ENCODE measurements around the gene TARS2. TPM values are rescaled to one million over a fixed set of nuclear protein-coding genes. Genes with fewer than 3 reads are reported as not detected.
A peak's percentile ranks its signal among the peaks of the same experiment; 100 is the strongest.

Gene TARS2
- total and polyA plus RNA-seq, 2 of the 13 experiments (the other 11 are each of a cell fraction or from before 2014, with no cell fraction given) = 21.3 to 22.8 TPM

DNA sequence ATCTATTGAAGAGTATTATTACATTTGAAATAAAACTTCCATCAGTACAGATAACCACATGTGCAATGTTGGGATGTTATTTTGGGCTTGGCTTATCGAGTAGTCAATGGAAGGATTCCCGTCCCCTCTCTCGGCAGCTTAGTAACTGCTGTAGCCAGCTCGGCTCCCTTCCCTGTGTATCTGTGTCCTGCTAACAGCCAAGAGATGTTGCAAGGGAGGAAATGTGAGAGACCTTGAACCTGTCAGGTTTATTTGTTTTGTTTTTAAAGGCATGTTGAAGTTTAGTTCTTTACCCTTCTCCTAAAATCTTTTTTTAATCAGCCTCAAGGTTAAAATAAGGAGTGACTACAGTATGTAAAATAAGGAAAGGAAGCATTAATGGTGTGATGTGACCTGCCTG, 13.6 kb upstream of the TARS2 start (continued):
- TF ChIP-seq, protein P1, sequence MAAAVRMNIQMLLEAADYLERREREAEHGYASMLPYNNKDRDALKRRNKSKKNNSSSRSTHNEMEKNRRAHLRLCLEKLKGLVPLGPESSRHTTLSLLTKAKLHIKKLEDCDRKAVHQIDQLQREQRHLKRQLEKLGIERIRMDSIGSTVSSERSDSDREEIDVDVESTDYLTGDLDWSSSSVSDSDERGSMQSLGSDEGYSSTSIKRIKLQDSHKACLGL (CRISPR knock-in tag; IDR thresholded peaks at IDR 0.05) = no peak
- TF ChIP-seq, protein P2, sequence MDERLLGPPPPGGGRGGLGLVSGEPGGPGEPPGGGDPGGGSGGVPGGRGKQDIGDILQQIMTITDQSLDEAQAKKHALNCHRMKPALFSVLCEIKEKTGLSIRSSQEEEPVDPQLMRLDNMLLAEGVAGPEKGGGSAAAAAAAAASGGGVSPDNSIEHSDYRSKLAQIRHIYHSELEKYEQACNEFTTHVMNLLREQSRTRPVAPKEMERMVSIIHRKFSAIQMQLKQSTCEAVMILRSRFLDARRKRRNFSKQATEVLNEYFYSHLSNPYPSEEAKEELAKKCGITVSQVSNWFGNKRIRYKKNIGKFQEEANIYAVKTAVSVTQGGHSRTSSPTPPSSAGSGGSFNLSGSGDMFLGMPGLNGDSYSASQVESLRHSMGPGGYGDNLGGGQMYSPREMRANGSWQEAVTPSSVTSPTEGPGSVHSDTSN (CRISPR knock-in tag; IDR thresholded peaks at IDR 0.05) = 0 out of 2 replicates have a peak, but pooled peaks have one; percentile 44
- TF ChIP-seq NBN (conservative IDR thresholded peaks at IDR 0.05) = no peak
- TF ChIP-seq, protein P3, sequence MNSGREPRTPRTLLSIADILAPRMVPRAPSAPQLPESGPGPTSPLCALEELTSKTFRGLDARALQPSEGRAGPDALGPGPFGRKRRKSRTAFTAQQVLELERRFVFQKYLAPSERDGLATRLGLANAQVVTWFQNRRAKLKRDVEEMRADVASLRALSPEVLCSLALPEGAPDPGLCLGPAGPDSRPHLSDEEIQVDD (CRISPR knock-in tag; IDR thresholded peaks at IDR 0.05; ENCODE audit: borderline replicate concordance) = no peak
- peak; percentile 87 for TF ChIP-seq TEAD3 (CRISPR knock-in tag; optimal IDR thresholded peaks at IDR 0.05; ENCODE audit: borderline replicate concordance)
- TF ChIP-seq NRL (CRISPR knock-in tag; IDR thresholded peaks at IDR 0.05; ENCODE audit: borderline replicate concordance) = no peak
- TF ChIP-seq, protein P4, sequence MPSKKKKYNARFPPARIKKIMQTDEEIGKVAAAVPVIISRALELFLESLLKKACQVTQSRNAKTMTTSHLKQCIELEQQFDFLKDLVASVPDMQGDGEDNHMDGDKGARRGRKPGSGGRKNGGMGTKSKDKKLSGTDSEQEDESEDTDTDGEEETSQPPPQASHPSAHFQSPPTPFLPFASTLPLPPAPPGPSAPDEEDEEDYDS (CRISPR knock-in tag; IDR thresholded peaks at IDR 0.05) = peak; percentile 41; the same call in 1 of the 2 replicates
- peak; percentile 87; the same call in 1 of the 2 replicates for TF ChIP-seq MEIS2 (CRISPR knock-in tag; IDR thresholded peaks at IDR 0.05)
- TF ChIP-seq, protein P5, sequence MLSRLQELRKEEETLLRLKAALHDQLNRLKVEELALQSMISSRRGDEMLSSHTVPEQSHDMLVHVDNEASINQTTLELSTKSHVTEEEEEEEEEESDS (CRISPR knock-in tag; IDR thresholded peaks at IDR 0.05; ENCODE audit: borderline replicate concordance) = no peak
- TF ChIP-seq ZNF350 (CRISPR knock-in tag; IDR thresholded peaks at IDR 0.05; ENCODE audit: borderline replicate concordance, low read depth) = no peak
- no peak; the same call in 1 of the 2 replicates for TF ChIP-seq YEATS2 (CRISPR knock-in tag; IDR thresholded peaks at IDR 0.05; ENCODE audit: borderline replicate concordance)
- TF ChIP-seq ZSCAN9 (CRISPR knock-in tag; IDR thresholded peaks at IDR 0.05; ENCODE audit: borderline replicate concordance) = no peak
- TF ChIP-seq NCOA2 (CRISPR knock-in tag; IDR thresholded peaks at IDR 0.05) = peak; percentile 96
- 0 out of 2 replicates have a peak, but pooled peaks have one; percentile 35 for TF ChIP-seq CCDC6 (CRISPR knock-in tag; IDR thresholded peaks at IDR 0.05)
- TF ChIP-seq NFIB (CRISPR knock-in tag; IDR thresholded peaks at IDR 0.05; ENCODE audit: borderline replicate concordance) = no peak
- TF ChIP-seq ZNF292 (CRISPR knock-in tag; IDR thresholded peaks at IDR 0.05; ENCODE audit: borderline replicate concordance, low read depth) = peak; percentile 76; the same call in 1 of the 2 replicates
- TF ChIP-seq, protein P6, sequence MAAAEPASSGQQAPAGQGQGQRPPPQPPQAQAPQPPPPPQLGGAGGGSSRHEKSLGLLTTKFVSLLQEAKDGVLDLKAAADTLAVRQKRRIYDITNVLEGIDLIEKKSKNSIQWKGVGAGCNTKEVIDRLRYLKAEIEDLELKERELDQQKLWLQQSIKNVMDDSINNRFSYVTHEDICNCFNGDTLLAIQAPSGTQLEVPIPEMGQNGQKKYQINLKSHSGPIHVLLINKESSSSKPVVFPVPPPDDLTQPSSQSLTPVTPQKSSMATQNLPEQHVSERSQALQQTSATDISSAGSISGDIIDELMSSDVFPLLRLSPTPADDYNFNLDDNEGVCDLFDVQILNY (CRISPR knock-in tag; conservative IDR thresholded peaks at IDR 0.05) = no peak
- TF ChIP-seq, protein P7, sequence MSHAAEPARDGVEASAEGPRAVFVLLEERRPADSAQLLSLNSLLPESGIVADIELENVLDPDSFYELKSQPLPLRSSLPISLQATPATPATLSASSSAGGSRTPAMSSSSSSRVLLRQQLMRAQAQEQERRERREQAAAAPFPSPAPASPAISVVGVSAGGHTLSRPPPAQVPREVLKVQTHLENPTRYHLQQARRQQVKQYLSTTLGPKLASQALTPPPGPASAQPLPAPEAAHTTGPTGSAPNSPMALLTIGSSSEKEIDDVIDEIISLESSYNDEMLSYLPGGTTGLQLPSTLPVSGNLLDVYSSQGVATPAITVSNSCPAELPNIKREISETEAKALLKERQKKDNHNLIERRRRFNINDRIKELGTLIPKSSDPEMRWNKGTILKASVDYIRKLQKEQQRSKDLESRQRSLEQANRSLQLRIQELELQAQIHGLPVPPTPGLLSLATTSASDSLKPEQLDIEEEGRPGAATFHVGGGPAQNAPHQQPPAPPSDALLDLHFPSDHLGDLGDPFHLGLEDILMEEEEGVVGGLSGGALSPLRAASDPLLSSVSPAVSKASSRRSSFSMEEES (CRISPR knock-in tag; IDR thresholded peaks at IDR 0.05) = 0 out of 2 replicates have a peak, but pooled peaks have one; percentile 36
- no peak for TF ChIP-seq SCMH1 (CRISPR knock-in tag; IDR thresholded peaks at IDR 0.05; ENCODE audit: borderline replicate concordance)
- TF ChIP-seq, protein P8, sequence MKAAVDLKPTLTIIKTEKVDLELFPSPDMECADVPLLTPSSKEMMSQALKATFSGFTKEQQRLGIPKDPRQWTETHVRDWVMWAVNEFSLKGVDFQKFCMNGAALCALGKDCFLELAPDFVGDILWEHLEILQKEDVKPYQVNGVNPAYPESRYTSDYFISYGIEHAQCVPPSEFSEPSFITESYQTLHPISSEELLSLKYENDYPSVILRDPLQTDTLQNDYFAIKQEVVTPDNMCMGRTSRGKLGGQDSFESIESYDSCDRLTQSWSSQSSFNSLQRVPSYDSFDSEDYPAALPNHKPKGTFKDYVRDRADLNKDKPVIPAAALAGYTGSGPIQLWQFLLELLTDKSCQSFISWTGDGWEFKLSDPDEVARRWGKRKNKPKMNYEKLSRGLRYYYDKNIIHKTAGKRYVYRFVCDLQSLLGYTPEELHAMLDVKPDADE (CRISPR knock-in tag; IDR thresholded peaks at IDR 0.05) = no peak
- no peak for TF ChIP-seq ZNF234 (CRISPR knock-in tag; conservative IDR thresholded peaks at IDR 0.05)
- 0 out of 2 replicates have a peak, but pooled peaks have one; percentile 41 for TF ChIP-seq ZNF761 (CRISPR knock-in tag; conservative IDR thresholded peaks at IDR 0.05)
- TF ChIP-seq MBNL3 (CRISPR knock-in tag; conservative IDR thresholded peaks at IDR 0.05) = no peak
- TF ChIP-seq HNRNPUL1 (IDR thresholded peaks at IDR 0.05; ENCODE audit: low read depth, low read length) = no peak
- TF ChIP-seq ZNF343 (CRISPR knock-in tag; IDR thresholded peaks at IDR 0.05) = no peak
